HepG2 (cell line): Measurements from ENCODE around the gene IMPDH1. TPM values are rescaled to one million over a fixed set of nuclear protein-coding genes. Genes with fewer than 3 reads are reported as not detected.

Experiments used
- CSRNP1 ChIP-seq: sonication (generic); formaldehyde crosslinking; IDR thresholded peaks from 2 replicates; pipeline ENCODE4 v1.8.1; 2023; ENCODE audit warnings: mild to moderate bottlenecking, missing genetic modification reagents
- IKZF1 ChIP-seq: fragments of 450-650 bp; IDR thresholded peaks from 2 replicates; pipeline ENCODE4 v1.7.1; 2016
- KLF11 ChIP-seq: IDR thresholded peaks from 2 replicates; pipeline ENCODE4 v1.6.1; 2016; ENCODE audit warnings: missing compliant biosample characterization
- MAX ChIP-seq: IDR thresholded peaks from 2 replicates; pipeline ENCODE4 v1.6.1; 2012; ENCODE audit warnings: inconsistent platforms
- PRMT3 ChIP-seq: sonication (generic); formaldehyde crosslinking; IDR thresholded peaks from 2 replicates; pipeline ENCODE4 v1.8.1; 2022; ENCODE audit warnings: low read depth, mild to moderate bottlenecking, moderate library complexity, missing genetic modification reagents, borderline replicate concordance
- RXRB ChIP-seq: IDR thresholded peaks from 2 replicates; pipeline ENCODE4 v1.6.1; 2016; ENCODE audit warnings: borderline replicate concordance, missing genetic modification reagents, missing compliant biosample characterization
- SRSF4 ChIP-seq: fragments of 200-400 bp; formaldehyde crosslinking; IDR thresholded peaks from one replicate; pipeline ENCODE4 v1.6.1; 2018; ENCODE audit warnings: mild to moderate bottlenecking, low read depth, low read length, moderate library complexity; ENCODE audit not compliant: poor library complexity, severe bottlenecking
- ZNF317 ChIP-seq: sonication (generic); formaldehyde crosslinking; IDR thresholded peaks from 2 replicates; pipeline ENCODE4 v1.5.0; 2020; ENCODE audit warnings: mild to moderate bottlenecking, missing genetic modification reagents
- ZNF333 ChIP-seq: sonication (generic); formaldehyde crosslinking; IDR thresholded peaks from 2 replicates; pipeline ENCODE4 v1.4.0; 2020; ENCODE audit warnings: mild to moderate bottlenecking, missing genetic modification reagents, borderline replicate concordance
- ZNF564 ChIP-seq: sonication (generic); formaldehyde crosslinking; IDR thresholded peaks from 2 replicates; pipeline ENCODE4 v1.8.1; 2023; ENCODE audit warnings: mild to moderate bottlenecking, missing genetic modification reagents
- ZNF574 ChIP-seq: sonication (generic); formaldehyde crosslinking; IDR thresholded peaks from 2 replicates; pipeline ENCODE4 v1.4.0; 2020; ENCODE audit warnings: missing genetic modification reagents
- ZNF577 ChIP-seq: sonication (generic); formaldehyde crosslinking; IDR thresholded peaks from 2 replicates; pipeline ENCODE4 v1.4.0; 2020; ENCODE audit warnings: mild to moderate bottlenecking, low read depth, missing genetic modification reagents, borderline replicate concordance
- ZNF775 ChIP-seq: sonication (generic); formaldehyde crosslinking; IDR thresholded peaks from 2 replicates; pipeline ENCODE4 v1.4.0; 2020; ENCODE audit warnings: missing genetic modification reagents, mild to moderate bottlenecking, moderate library complexity, borderline replicate concordance
- polyA plus RNA-seq, 8 experiments: library from polyadenylated mRNA; depleted of rRNA in 3 of 8; stranded (reverse) in 7 of 8; unstranded in 1 of 8; fragments of >200 nt; fragmentation: Illumina TruSeq in 4 of 8; extraction: Trizol in 4 of 8; gene quantifications; 2 replicates each; pipeline versions ENCODE4 v1.2.1 to v1.2.3, GENCODE V29; 2011 to 2016; ENCODE audit warnings: low read depth in 4 of 8, missing spikeins in 1 of 8, mixed read lengths in 1 of 8; ENCODE audit not compliant: insufficient read depth in 1 of 8
- total RNA-seq, 5 experiments: library from RNA; depleted of rRNA; stranded (reverse); fragments of >200 nt; fragmentation: Illumina TruSeq; extraction: Trizol; gene quantifications; 2 replicates each; pipeline ENCODE4 v1.2.3, GENCODE V29; 2016; ENCODE audit warnings: low read depth in 1 of 5
- TF ChIP-seq, protein P1 (sequence below): sonication (generic); formaldehyde crosslinking; IDR thresholded peaks from 2 replicates; pipeline ENCODE4 v1.4.0; 2020; ENCODE audit warnings: missing genetic modification reagents
- TF ChIP-seq, protein P2 (sequence below): sonication (generic); formaldehyde crosslinking; IDR thresholded peaks from 2 replicates; pipeline ENCODE4 v1.5.0; 2020; ENCODE audit warnings: missing genetic modification reagents, mild to moderate bottlenecking, borderline replicate concordance
- TF ChIP-seq, protein P3 (sequence below): sonication (generic); formaldehyde crosslinking; IDR thresholded peaks from 2 replicates; pipeline ENCODE4 v1.5.0; 2020; ENCODE audit warnings: mild to moderate bottlenecking, missing genetic modification reagents, moderate library complexity
- TF ChIP-seq, protein P4 (sequence below): sonication (generic); formaldehyde crosslinking; IDR thresholded peaks from 2 replicates; pipeline ENCODE4 v1.5.0; 2020; ENCODE audit warnings: missing genetic modification reagents

The IMPDH1 gene
- total and polyA plus RNA-seq, 2 of the 13 experiments (the other 11 are each of a cell fraction or from before 2014, with no cell fraction given) = 22.8 to 34.0 TPM

- TF ChIP-seq, protein P1, sequence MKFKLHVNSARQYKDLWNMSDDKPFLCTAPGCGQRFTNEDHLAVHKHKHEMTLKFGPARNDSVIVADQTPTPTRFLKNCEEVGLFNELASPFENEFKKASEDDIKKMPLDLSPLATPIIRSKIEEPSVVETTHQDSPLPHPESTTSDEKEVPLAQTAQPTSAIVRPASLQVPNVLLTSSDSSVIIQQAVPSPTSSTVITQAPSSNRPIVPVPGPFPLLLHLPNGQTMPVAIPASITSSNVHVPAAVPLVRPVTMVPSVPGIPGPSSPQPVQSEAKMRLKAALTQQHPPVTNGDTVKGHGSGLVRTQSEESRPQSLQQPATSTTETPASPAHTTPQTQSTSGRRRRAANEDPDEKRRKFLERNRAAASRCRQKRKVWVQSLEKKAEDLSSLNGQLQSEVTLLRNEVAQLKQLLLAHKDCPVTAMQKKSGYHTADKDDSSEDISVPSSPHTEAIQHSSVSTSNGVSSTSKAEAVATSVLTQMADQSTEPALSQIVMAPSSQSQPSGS (CRISPR knock-in tag) = no peak
- TF ChIP-seq, protein P2, sequence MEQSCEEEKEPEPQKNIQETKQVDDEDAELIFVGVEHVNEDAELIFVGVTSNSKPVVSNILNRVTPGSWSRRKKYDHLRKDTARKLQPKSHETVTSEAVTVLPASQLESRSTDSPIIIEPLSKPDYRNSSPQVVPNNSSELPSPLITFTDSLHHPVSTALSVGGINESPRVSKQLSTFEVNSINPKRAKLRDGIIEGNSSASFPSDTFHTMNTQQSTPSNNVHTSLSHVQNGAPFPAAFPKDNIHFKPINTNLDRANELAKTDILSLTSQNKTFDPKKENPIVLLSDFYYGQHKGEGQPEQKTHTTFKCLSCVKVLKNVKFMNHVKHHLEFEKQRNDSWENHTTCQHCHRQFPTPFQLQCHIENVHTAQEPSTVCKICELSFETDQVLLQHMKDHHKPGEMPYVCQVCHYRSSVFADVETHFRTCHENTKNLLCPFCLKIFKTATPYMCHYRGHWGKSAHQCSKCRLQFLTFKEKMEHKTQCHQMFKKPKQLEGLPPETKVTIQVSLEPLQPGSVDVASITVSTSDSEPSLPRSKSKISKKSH = no peak
- TF ChIP-seq PRMT3 (peak; percentile 67; the same call in 1 of the 2 replicates), IKZF1 (no peak), ZNF333 (CRISPR knock-in tag) (no peak), SRSF4 (no peak), ZNF564 (CRISPR knock-in tag) (no peak), ZNF577 (no peak), ZNF574 (CRISPR knock-in tag) (0 out of 2 replicates have a peak, but pooled peaks have one; percentile 27), ZNF317 (CRISPR knock-in tag) (no peak), CSRNP1 (CRISPR knock-in tag) (no peak), ZNF775 (CRISPR knock-in tag) (no peak), RXRB (CRISPR knock-in tag) (no peak), KLF11 (CRISPR knock-in tag) (no peak), MAX (peak; percentile 96)
- TF ChIP-seq, protein P3, sequence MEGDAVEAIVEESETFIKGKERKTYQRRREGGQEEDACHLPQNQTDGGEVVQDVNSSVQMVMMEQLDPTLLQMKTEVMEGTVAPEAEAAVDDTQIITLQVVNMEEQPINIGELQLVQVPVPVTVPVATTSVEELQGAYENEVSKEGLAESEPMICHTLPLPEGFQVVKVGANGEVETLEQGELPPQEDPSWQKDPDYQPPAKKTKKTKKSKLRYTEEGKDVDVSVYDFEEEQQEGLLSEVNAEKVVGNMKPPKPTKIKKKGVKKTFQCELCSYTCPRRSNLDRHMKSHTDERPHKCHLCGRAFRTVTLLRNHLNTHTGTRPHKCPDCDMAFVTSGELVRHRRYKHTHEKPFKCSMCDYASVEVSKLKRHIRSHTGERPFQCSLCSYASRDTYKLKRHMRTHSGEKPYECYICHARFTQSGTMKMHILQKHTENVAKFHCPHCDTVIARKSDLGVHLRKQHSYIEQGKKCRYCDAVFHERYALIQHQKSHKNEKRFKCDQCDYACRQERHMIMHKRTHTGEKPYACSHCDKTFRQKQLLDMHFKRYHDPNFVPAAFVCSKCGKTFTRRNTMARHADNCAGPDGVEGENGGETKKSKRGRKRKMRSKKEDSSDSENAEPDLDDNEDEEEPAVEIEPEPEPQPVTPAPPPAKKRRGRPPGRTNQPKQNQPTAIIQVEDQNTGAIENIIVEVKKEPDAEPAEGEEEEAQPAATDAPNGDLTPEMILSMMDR (CRISPR knock-in tag) = peak; percentile 66
- TF ChIP-seq, protein P4, sequence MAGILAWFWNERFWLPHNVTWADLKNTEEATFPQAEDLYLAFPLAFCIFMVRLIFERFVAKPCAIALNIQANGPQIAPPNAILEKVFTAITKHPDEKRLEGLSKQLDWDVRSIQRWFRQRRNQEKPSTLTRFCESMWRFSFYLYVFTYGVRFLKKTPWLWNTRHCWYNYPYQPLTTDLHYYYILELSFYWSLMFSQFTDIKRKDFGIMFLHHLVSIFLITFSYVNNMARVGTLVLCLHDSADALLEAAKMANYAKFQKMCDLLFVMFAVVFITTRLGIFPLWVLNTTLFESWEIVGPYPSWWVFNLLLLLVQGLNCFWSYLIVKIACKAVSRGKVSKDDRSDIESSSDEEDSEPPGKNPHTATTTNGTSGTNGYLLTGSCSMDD (CRISPR knock-in tag) = no peak
These were observed 57.6 kb downstream of the IMPDH1 start (continued) for GRCh38 chr7:128352153-128352537.
